ENCODE measurements around the gene NRXN3.

Gene NRXN3

DNA sequence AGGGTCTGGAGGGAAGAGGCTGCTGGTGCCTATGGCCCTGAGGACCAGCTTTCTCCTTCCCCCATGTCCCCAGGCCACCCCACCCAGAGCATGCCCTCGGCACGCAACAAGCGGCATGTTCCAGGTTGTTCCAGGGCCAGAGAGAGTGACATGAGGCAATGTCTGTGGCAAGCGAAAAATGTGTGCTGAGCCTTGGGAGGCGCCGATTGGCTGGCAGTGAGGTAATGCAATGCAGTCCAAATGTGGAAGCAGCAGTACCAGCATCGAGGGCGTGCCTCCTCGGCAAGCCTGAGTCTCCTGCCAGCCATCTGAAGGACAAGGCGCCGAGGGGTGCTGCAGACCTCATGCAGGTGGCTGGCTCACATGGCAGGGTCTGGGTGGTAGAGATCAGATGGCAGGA, 423.8 kb downstream of the NRXN3 start:
- H3K4me2 ChIP-seq (ENCODE audit: low read length): no peak overlapping the region
- H3K4me1 ChIP-seq (ENCODE audit: insufficient read depth, low read length, severe bottlenecking): no peaks in the 10 kb centered on the region
- H3F3A ChIP-seq (ENCODE audit: insufficient read depth, low read length): no peaks in the 10 kb centered on the region
- no peak overlapping the region for H3K9ac ChIP-seq (ENCODE audit: low read length)
- H3K79me2 ChIP-seq (ENCODE audit: insufficient read depth, low read length): no peaks in the 10 kb centered on the region
- H3K27ac ChIP-seq (ENCODE audit: low read depth, low read length, poor library complexity, severe bottlenecking): no peak overlapping the region
- TF ChIP-seq EZH2 (IDR thresholded peaks at IDR 0.05; ENCODE audit: borderline replicate concordance, low read length) (no peak), CTCF (IDR thresholded peaks at IDR 0.05; ENCODE audit: low read length) (no peak)
- no peaks in the 10 kb centered on the region for H3K27me3 ChIP-seq (ENCODE audit: insufficient read depth, low read length)
- no peaks in the 10 kb centered on the region for H3K9me2 ChIP-seq (ENCODE audit: low read depth, low read length)
- H3K36me3 ChIP-seq (ENCODE audit: insufficient read depth, low read length): no peaks in the 10 kb centered on the region
- no peak overlapping the region for H3K4me3 ChIP-seq (ENCODE audit: low read depth, low read length, poor library complexity, severe bottlenecking)
- no peak overlapping the region for H2AFZ ChIP-seq (ENCODE audit: low read length)
- H3K9me3 ChIP-seq (ENCODE audit: low read length): no peaks in the 10 kb centered on the region
- H4K20me1 ChIP-seq (ENCODE audit: insufficient read depth, low read length): no peaks in the 10 kb centered on the region

DNA sequence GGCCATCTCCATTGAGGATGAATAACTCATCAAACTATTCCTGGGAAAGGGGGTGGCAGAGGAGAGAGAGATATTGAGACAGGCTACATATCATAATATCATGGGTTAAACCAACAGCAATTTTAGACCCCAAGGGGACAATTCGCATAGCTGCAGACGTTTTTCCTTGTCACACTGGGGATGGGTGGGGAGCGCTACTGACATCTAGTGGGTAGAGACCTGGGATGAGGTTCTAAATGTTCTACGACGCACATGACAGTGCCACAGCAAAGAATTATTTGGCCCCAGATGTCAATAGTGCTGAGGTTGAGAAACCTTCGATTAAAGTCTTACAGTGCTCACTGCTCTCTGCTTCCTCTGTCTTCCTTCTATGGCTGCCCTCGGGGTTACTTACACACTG, 425.6 kb downstream of the NRXN3 start:
- no peak for TF ChIP-seq EZH2 (IDR thresholded peaks at IDR 0.05; ENCODE audit: borderline replicate concordance, low read length)
- 0 out of 2 replicates have a peak, but pooled peaks have one; percentile 6 for TF ChIP-seq CTCF (IDR thresholded peaks at IDR 0.05; ENCODE audit: low read length)
- H3K4me1 ChIP-seq (ENCODE audit: insufficient read depth, low read length, severe bottlenecking): no peaks in the 10 kb centered on the region

DNA sequence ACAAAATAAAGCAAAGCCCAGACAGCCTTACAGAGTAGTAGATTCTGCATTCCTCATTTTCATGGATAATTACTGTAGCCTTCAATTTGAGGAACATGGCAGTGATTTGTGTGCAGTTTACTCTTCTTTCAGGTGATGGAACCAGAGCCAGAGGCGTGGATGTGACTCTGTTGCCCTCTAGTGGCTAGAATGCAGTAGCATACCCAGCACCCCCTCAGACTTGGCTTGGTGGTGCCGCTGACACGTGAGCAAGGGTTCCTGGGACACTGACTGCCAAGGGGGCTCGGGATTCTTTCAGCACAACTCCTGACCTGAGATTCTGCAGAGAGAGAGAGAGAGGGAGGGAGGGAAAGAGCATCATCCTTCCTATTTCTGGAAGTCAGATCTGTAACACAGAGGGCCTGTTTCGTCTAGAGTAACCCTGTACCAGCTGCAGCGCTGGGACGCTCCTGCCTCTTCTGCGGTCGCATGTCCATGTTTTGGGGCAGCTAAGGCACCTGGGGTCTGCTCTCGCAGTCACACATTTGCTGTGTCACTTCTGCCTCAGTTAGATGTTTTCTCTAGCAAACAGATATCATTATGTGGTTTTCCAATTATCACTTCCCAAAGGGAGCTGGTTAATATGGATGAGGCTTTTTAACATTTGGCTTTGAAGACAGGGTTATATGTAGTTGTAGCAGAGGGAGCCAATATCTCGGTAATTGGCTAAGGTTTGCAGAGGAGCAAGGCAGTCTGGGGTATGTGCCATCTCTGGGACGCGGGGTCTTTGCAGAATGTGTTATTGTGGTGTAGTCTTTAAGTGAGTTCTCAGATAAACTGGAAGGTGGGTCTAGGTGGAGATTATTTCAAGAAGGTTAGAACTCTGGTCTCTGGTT, 428.1 kb downstream of the NRXN3 start:
- TF ChIP-seq CTCF (IDR thresholded peaks at IDR 0.05; ENCODE audit: low read length) (peak; percentile 83), EZH2 (IDR thresholded peaks at IDR 0.05; ENCODE audit: borderline replicate concordance, low read length) (no peak)
- Histone ChIP-seq H3K79me2 (ENCODE audit: insufficient read depth, low read length) (no peaks in the 10 kb centered on the region), H3K4me3 (ENCODE audit: low read depth, low read length, poor library complexity, severe bottlenecking) (no peak overlapping the region), H3K27ac (ENCODE audit: low read depth, low read length, poor library complexity, severe bottlenecking) (no peak overlapping the region), H3F3A (ENCODE audit: insufficient read depth, low read length) (no peaks in the 10 kb centered on the region), H4K20me1 (ENCODE audit: insufficient read depth, low read length) (no peaks in the 10 kb centered on the region), H3K9me3 (ENCODE audit: low read length) (no peaks in the 10 kb centered on the region), H3K27me3 (ENCODE audit: insufficient read depth, low read length) (no peaks in the 10 kb centered on the region), H3K9ac (ENCODE audit: low read length) (no peak overlapping the region), H3K36me3 (ENCODE audit: insufficient read depth, low read length) (no peaks in the 10 kb centered on the region), H2AFZ (ENCODE audit: low read length) (no peak overlapping the region), H3K4me1 (ENCODE audit: insufficient read depth, low read length, severe bottlenecking) (no peaks in the 10 kb centered on the region), H3K9me2 (ENCODE audit: low read depth, low read length) (no peaks in the 10 kb centered on the region), H3K4me2 (ENCODE audit: low read length) (no peak overlapping the region)

More for the DNA sequence above, 425.6 kb downstream of the NRXN3 start:
- H3K4me3 ChIP-seq (ENCODE audit: low read depth, low read length, poor library complexity, severe bottlenecking): no peak overlapping the region
- no peaks in the 10 kb centered on the region for H3F3A ChIP-seq (ENCODE audit: insufficient read depth, low read length)
- H3K9me3 ChIP-seq (ENCODE audit: low read length): no peaks in the 10 kb centered on the region
- no peak overlapping the region for H3K27ac ChIP-seq (ENCODE audit: low read depth, low read length, poor library complexity, severe bottlenecking)
- H3K36me3 ChIP-seq (ENCODE audit: insufficient read depth, low read length): no peaks in the 10 kb centered on the region
- H3K79me2 ChIP-seq (ENCODE audit: insufficient read depth, low read length): no peaks in the 10 kb centered on the region
- H3K4me2 ChIP-seq (ENCODE audit: low read length): no peak overlapping the region
- no peak overlapping the region for H2AFZ ChIP-seq (ENCODE audit: low read length)
- H3K9ac ChIP-seq (ENCODE audit: low read length): no peak overlapping the region
- H3K9me2 ChIP-seq (ENCODE audit: low read depth, low read length): no peaks in the 10 kb centered on the region
- H4K20me1 ChIP-seq (ENCODE audit: insufficient read depth, low read length): no peaks in the 10 kb centered on the region
- H3K27me3 ChIP-seq (ENCODE audit: insufficient read depth, low read length): no peaks in the 10 kb centered on the region

All from OCI-LY1 (cell line).